Vagina (tissue), 2 donors: ENCODE data around the gene PSMD6. TPM values are rescaled to one million over a fixed set of nuclear protein-coding genes. Genes with fewer than 3 reads are reported as not detected.

Experiments
- DNase-seq, 2 donors: peaks; one replicate each; pipeline ENCODE4 v3.0.0-alpha.2; 2017; ENCODE audit errors: extremely low spot score in 2 of 2
- H3K27ac ChIP-seq: fragments of 200-600 bp; sonication (generic); one replicate; pipeline ENCODE4 v1.5.1; 2019
- H3K27me3 ChIP-seq: fragments of 200-600 bp; sonication (generic); one replicate; pipeline ENCODE4 v1.5.1; 2019
- H3K36me3 ChIP-seq, 2 donors: fragments of 200-600 bp; sonication (generic); one replicate each; pipeline ENCODE4 v1.5.1; 2017 to 2019
- H3K4me1 ChIP-seq: fragments of 200-600 bp; sonication (generic); one replicate; pipeline ENCODE4 v1.5.1; 2019
- H3K4me3 ChIP-seq, 2 donors: fragments of 200-600 bp; sonication (generic); 1 replicate in 1 of 2; 2 replicates in 1 of 2; pipeline ENCODE4 v1.5.1; 2016 to 2019
- H3K9me3 ChIP-seq: fragments of 200-600 bp; sonication (generic); one replicate; pipeline ENCODE4 v1.5.1; 2019
- CTCF ChIP-seq, 3 experiments: fragments of 450-650 bp in 2 of 3; fragments of 200-600 bp in 1 of 3; sonication (generic) in 1 of 3; IDR thresholded peaks; one replicate each; pipeline ENCODE4 v1.5.1; 2017 to 2019; ENCODE audit warnings: antibody characterized with exemption in 3 of 3, mild to moderate bottlenecking in 2 of 3, moderate library complexity in 2 of 3
- POLR2A ChIP-seq, 2 donors: fragments of 450-650 bp; IDR thresholded peaks; one replicate each; pipeline ENCODE4 v1.6.1; 2017; ENCODE audit warnings: antibody characterized with exemption in 2 of 2, mild to moderate bottlenecking in 2 of 2, moderate library complexity in 2 of 2
- POLR2AphosphoS5 ChIP-seq, 2 donors: sonication (generic); formaldehyde crosslinking; IDR thresholded peaks; one replicate each; pipeline ENCODE4 v1.9.0; 2017; ENCODE audit warnings: antibody characterized with exemption in 2 of 2, mild to moderate bottlenecking in 2 of 2, low read depth in 1 of 2; ENCODE audit not compliant: insufficient read depth in 1 of 2
- intact Hi-C: fragments of 100-400 bp; cut with DNase I; formaldehyde crosslinking; loops from one replicate; pipeline ENCODE4 v1.15.1; 2023
- total RNA-seq: library from RNA; depleted of rRNA; stranded (reverse); fragments of >200 nt; gene quantifications from one replicate; pipeline ENCODE4 v1.2.3, GENCODE V29; 2016

The PSMD6 gene
- total RNA-seq, 1 donor from 2014 or later, result 50.3 TPM

- intact Hi-C loops, result loop anchor here (10.0 kb wide), 1 partner anchor 637 kb away; no protein-coding TSS in a partner anchor
- no peak for DNase-seq
- Histone ChIP-seq H3K4me3 (no peak overlapping the region), H3K27ac (no peak overlapping the region), H3K4me1 (no peaks in the 10 kb centered on the region), H3K27me3 (no peaks in the 10 kb centered on the region), H3K9me3 (no peaks in the 10 kb centered on the region), H3K36me3 (peaks cover 0 to 65% of the 10 kb centered on the region in 2 donors)
- TF ChIP-seq POLR2AphosphoS5 (IDR thresholded peaks at IDR 0.05; ENCODE audit: insufficient read depth in 1 of 2, low read depth in 1 of 2), result no peak
- TF ChIP-seq CTCF (IDR thresholded peaks at IDR 0.05), result no peak
- no peak for TF ChIP-seq POLR2A (IDR thresholded peaks at IDR 0.05)
Measured at GRCh38 chr3:63991666-63992065, 31.6 kb downstream of the PSMD6 start.

GRCh38 chr3:63990733-63991132, 32.6 kb downstream of the PSMD6 start:
- TF ChIP-seq CTCF (IDR thresholded peaks at IDR 0.05) (no peak), POLR2A (IDR thresholded peaks at IDR 0.05) (no peak), POLR2AphosphoS5 (IDR thresholded peaks at IDR 0.05; ENCODE audit: insufficient read depth in 1 of 2, low read depth in 1 of 2) (no peak)
- intact Hi-C loops, result loop anchor here (10.0 kb wide), 1 partner anchor 636 kb away; no protein-coding TSS in a partner anchor
- peaks cover 0 to 61% of the 10 kb centered on the region in 2 donors for H3K36me3 ChIP-seq

GRCh38 chr3:63990204-63990603, 33.1 kb downstream of the PSMD6 start:
- Histone ChIP-seq H3K27me3 (no peaks in the 10 kb centered on the region), H3K4me1 (no peaks in the 10 kb centered on the region), H3K27ac (no peak overlapping the region), H3K36me3 (peaks cover 0 to 56% of the 10 kb centered on the region in 2 donors), H3K9me3 (no peaks in the 10 kb centered on the region), H3K4me3 (no peak overlapping the region)
- TF ChIP-seq POLR2A (IDR thresholded peaks at IDR 0.05) (no peak), CTCF (IDR thresholded peaks at IDR 0.05) (no peak), POLR2AphosphoS5 (IDR thresholded peaks at IDR 0.05; ENCODE audit: insufficient read depth in 1 of 2, low read depth in 1 of 2) (no peak)
- no peak for DNase-seq
- intact Hi-C loops, result loop anchor here (10.0 kb wide), 1 partner anchor 635 kb away; no protein-coding TSS in a partner anchor

More at GRCh38 chr3:63990733-63991132, 32.6 kb downstream of the PSMD6 start:
- DNase-seq, result no peak
- no peak overlapping the region for H3K27ac ChIP-seq
- H3K9me3 ChIP-seq, result no peaks in the 10 kb centered on the region
- H3K4me1 ChIP-seq, result no peaks in the 10 kb centered on the region
- H3K4me3 ChIP-seq, result no peak overlapping the region
- H3K27me3 ChIP-seq, result no peaks in the 10 kb centered on the region

- Histone ChIP-seq H3K4me1 (no peaks in the 10 kb centered on the region), H3K36me3 (peaks cover 0 to 56% of the 10 kb centered on the region in 2 donors), H3K27ac (no peak overlapping the region), H3K27me3 (no peaks in the 10 kb centered on the region), H3K4me3 (no peak overlapping the region), H3K9me3 (no peaks in the 10 kb centered on the region)
- intact Hi-C loops, result loop anchor here (10.0 kb wide), 1 partner anchor 74 kb away; the partner anchor contains the start of gene SCAANT1
- TF ChIP-seq CTCF (IDR thresholded peaks at IDR 0.05) (no peak), POLR2A (IDR thresholded peaks at IDR 0.05) (no peak), POLR2AphosphoS5 (IDR thresholded peaks at IDR 0.05; ENCODE audit: insufficient read depth in 1 of 2, low read depth in 1 of 2) (no peak)
- no peak for DNase-seq
Measured at GRCh38 chr3:63988943-63989342, 34.4 kb downstream of the PSMD6 start.

- Histone ChIP-seq H3K27me3 (no peaks in the 10 kb centered on the region), H3K9me3 (no peaks in the 10 kb centered on the region), H3K4me3 (no peak overlapping the region), H3K27ac (no peak overlapping the region), H3K36me3 (peaks cover 0 to 57% of the 10 kb centered on the region in 2 donors), H3K4me1 (no peaks in the 10 kb centered on the region)
- intact Hi-C loops, result loop anchor here (10.0 kb wide), 1 partner anchor 72 kb away; the partner anchor contains the start of gene SCAANT1
- no peak for TF ChIP-seq POLR2A (IDR thresholded peaks at IDR 0.05)
- no peak for TF ChIP-seq POLR2AphosphoS5 (IDR thresholded peaks at IDR 0.05; ENCODE audit: insufficient read depth in 1 of 2, low read depth in 1 of 2)
- no peak for TF ChIP-seq CTCF (IDR thresholded peaks at IDR 0.05)
- no peak for DNase-seq
Measured at GRCh38 chr3:63986831-63987230, 36.5 kb downstream of the PSMD6 start.
